CD4-positive, alpha-beta T cell treated with Interleukin-17A for 1 hour (primary cell): ENCODE measurements around the gene XAF1.
"Not testable (repeated sequence)": the region's sequence is repeated elsewhere in the genome, so short reads cannot be mapped to it uniquely, and the experiment has no call there.

Source experiments
- DNase-seq: peaks from one replicate; pipeline ENCODE4 v3.0.0-alpha.2; 2020

Gene XAF1

DNA sequence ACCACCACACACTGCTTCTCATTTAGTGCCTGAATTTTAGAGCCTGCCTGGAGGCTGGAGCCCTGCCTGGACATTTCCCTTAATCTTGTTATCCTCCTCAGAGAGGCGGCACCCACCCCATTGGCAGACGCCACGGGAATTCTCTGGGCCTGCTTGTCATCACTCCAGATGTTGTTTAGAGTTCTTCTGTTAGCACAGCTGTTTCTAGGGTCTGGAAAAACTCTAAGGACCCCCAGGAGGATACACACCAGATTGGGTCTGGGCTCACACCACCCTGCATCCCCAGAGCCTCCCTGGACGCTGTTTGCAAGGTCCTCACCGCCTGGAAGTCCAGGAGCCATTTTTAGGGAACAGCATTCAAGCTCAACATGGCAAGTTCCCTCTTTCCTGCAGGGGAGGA lies 565 bp upstream of the XAF1 start:
- no peak for DNase-seq

DNA sequence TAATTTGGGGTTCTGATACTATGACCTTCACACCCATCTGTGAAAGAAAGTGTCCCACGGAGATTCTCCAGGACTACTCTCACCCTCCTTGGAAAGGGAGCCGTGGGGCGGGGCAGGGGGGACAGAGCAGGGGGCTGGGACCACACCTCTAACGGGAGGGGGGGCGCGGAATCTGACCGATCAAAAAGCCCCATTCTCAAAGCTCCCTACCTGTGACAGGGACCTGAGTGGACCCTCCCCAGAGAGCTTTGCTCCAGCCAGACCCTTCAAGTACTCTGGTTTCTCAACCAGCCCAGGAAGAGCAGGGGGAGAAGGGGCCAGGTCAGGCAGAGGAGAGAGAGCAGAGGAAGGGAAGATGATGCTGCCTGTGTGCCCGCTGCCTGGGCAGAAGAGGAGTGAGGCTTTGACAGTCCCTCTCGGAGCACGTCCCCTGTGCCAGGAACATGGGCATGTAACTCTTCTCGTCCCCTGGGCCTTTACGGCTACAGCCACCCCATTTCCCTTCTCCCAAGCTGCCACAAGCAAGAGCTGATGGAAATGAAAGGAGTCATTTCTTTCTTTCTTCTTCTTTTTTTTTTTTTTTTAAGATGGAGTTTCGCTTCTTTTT lies 682 bp downstream of the XAF1 start:
- no peak for DNase-seq

DNA sequence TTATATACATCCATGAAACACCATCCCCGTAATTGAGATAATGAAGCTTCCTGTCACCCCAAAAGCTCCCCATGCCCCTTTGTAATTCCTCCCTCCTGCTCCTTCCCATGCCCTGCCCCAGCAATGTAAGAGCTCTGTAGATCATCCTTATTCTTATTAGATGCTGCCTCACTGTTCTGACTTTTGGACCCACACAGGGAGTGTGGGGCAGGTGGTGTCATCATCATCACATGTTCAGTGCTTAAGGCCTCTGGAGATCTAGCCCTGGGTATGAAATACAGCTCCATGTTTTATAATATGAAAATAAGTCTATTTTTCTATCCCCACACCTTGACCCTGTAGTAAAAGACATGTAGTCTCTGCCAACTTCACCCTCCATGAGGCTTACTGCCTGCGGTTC lies 1.9 kb downstream of the XAF1 start:
- DNase-seq: no peak

DNA sequence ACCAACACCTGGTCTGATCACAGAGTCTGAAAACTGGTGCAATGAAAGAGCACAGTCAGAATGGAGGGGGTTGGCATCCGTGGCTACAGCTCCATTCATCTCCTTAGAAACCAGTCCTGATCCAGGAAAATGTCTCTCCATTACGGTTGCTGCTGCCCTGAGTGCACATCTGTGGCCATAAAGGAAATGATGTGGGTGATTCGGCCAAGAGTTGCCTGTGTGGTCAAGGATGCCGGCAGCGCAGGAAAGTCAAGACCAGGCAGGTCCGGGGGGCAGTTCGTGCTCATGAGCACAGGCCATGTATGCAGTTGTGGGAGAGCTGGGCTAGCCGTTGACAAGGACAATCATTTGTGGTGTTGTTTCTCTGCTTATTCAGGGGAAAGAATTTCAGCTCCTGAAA lies 5.9 kb downstream of the XAF1 start:
- DNase-seq: no peak

DNA sequence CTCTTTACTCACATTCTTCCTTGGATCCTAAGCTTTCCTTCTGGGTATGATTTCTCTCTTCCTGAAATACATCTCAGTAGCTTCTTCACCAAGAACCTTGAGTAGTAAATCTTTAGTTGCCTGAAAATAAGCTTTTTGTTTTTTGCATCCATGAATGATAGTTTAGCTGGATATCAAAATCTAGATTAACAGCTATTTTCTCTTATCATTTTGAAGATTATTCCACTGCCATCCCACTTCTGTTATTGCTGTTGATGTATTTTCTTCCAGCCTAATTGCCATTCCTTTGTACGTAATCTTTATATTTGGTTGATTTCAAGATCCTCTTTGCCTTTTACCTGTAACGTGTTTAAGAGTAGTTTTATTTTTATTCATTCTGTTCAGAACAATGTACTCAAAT lies 12.6 kb downstream of the XAF1 start:
- no peak for DNase-seq

DNA sequence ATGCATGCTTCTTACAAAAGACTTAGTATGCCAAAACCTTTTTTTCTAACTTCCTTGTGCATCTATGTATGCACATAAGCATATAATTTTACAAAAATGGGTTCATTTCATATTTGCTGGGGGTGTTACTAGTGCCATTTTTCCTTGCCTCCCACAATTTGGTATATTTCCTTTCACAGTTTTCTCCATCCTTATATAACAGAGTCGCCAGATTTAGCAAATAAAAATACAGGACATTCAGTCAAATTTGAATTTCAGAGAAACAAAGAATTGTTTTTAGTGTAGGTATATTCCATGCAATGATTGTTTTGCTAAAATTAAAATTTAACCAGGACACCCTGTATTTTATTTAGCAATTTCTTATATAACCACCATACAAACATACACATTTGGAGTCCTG lies 16.2 kb downstream of the XAF1 start:
- DNase-seq: no peak

DNA sequence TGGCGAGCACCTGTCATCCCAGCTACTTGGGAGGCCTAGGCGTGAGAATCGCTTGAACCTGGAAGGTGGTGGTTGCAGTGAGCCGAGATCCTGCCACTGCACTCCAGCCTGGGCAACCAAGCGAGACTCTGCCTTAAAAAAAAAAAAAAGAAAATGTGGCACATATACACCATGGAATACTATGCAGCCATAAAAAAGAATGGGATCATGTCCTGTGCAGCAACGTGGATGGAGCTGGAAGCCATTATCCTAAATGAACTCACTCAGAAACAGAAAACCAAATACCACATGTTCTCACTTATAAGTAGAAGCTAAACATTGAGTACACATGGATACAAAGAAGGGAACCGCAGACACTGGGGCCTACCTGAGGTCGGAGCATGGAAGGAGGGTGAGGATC lies 19.1 kb downstream of the XAF1 start:
- not testable (repeated sequence) for DNase-seq

DNA sequence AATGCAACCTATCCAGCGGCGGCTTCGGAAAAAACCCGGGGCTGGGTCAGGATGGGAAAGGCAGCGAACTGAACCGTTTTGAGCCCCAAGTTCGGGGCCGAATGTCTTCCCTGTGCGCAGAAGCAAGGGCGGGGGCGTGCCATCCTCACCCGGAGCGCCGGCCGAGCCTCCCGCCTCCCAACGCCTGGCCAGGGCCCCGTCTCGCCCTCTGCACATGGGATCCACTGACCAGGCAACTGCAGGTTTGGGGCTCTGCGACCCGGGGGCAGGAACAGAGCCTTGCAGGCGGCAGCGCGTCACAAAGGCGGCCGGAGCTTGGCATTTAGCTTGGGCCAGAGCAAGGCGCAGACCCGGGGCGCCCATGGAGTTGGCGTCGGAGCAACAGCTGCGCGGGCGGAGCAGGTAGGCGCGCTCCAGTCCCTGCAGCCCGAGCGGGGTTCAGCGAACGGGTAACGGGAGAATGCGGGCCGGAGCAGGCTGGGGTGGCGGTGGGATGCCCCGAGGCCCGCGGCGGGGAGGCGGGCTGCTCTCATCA lies 20.1 kb downstream of the XAF1 start, which contains the start of gene FBXO39:
Gene FBXO39 (plus strand): TSS at position 345 of the 535 bp plus-strand sequence. CDS start 3,654 bp downstream, outside the sequence.
- DNase-seq: no peak

DNA sequence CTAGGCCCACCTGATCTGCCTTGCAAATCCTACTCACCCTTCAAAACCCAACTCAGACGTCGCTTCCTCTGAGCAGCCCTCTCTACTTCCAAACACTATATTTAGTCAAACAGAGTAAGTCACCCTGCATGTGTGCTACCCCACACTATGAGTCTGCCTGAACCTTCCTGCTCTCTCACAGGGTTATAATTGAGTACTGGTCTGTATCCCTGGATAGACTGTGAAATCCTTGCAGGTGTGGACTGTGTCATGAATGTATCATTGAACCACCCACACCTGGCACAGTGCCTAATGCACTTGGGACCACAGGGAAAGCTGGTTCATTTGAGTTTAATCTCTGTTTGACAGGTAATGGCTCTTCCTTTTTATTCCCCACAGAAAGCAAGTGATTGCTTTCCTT lies 23.6 kb downstream of the XAF1 start:
- no peak for DNase-seq

DNA sequence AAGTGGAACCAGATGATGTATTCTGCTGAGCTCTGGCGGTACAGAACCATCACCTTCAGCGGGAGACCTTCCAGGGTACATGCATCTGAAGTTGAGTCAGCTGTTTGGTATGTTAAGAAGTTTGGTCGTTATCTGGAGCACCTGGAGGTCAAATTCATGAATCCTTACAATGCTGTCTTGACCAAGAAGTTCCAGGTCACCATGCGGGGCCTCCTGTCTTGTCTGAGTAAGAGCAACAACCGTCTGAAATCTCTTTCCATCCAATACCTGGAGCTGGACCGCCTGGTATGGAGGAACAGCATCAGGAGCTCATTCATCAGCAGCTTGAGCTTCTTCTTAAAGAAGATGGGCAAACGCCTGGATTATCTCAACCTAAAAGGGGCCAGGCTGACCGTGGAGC lies 24.2 kb downstream of the XAF1 start:
- DNase-seq: no peak

DNA sequence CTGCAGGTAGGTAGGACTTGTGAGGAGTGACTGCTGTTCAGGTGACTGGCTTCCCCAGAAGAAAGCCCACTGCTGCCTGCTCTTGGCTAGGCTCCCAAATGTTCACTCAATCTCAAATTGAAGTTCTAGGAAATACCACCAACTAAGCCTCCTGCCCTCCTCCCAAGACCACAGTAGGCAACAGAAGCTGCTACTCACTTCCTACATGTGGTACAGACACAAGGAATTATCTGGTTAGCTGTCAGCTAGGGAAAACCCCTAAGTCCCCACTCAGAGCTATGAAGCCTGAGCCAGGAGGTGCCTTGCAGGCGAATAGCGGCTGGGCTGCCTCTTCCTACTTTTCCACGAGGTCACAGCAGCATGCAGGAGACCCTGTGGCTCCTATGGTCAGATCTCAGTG lies 25.0 kb downstream of the XAF1 start:
- no peak for DNase-seq

DNA sequence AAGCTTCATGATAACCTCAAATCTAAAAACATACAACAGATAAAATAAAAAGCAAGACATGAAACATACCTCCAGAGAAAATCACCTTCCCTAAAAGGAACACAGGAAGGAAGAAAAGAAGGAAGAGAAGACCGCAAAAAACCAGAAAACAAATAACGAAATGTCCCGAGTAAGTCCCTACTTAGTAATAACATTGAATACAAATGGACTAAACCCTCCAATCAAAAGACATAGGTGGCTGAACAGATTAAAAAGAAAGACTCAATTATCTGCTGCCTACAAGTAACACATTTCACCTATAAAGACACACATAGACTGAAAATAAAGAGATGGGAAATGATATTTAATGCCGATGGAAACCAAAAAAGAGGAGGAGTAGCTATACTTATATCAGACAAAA lies 26.4 kb downstream of the XAF1 start:
- no peak for DNase-seq

DNA sequence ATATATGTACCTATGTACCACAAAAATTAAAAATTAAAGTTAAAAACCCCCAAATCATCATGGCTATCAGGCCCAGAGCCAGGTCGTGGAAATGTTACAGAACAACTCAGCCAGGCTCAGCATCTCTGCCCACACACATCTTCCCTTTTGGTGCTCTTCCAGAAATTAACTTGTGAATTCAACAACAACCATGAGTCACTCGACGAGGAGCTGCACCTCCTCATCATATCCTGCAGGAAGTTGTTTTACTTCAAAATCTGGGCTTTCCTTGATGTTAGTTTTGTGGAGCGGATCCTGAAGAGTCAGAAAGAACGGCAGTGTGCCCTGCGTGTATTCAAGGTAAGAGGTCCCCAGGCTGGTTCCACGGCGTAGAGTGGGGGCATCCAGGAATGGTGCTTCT lies 30.8 kb downstream of the XAF1 start:
- DNase-seq: no peak

DNA sequence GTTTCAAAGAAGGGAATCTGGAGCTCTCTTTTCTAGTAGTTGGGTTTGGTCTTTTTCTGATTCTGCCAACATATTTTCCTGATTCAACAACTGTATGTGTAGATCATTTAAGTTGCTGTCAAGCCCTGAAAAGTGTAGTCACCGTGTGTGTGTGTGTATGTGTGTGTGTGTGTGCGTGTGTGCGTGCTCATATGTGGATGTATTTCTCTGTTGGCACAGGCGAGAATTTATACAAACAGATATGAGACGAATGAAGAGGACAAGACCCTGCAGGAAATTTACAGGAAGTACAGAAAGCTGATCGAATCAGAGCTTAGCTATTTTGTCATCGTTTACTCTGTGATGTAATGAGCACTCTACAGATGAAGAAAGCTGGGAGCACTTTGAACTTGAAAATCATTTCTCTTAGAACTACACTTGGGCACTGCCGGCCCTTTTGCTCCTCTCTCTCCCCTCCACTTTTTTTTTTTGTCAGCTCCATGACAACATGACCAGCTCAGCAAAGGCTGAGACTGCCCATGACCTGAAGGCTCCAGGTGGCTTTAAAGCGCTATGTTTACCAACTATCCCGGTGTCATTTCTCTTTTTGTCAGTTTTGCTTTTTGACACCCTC lies 31.3 kb downstream of the XAF1 start:
- DNase-seq: no peak

DNA sequence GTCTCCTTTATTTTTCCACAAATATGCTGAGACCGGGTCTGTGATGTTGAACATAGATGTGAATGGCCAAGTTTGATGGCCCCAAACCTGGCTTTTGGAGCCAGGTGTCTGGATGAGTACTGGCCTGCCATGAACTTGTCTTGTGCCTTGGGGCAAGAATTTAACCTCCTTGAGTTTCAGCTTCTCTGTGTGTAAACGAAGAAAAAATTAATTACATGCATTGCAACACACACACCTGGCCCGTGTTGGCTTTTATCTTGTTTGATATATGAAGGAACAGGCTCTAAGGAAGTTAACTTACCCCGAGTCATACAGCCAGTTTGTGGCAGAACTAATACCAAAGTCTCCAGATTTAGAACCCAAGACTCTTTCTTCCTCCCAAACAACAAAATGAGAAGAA lies 33.3 kb downstream of the XAF1 start:
- no peak for DNase-seq

DNA sequence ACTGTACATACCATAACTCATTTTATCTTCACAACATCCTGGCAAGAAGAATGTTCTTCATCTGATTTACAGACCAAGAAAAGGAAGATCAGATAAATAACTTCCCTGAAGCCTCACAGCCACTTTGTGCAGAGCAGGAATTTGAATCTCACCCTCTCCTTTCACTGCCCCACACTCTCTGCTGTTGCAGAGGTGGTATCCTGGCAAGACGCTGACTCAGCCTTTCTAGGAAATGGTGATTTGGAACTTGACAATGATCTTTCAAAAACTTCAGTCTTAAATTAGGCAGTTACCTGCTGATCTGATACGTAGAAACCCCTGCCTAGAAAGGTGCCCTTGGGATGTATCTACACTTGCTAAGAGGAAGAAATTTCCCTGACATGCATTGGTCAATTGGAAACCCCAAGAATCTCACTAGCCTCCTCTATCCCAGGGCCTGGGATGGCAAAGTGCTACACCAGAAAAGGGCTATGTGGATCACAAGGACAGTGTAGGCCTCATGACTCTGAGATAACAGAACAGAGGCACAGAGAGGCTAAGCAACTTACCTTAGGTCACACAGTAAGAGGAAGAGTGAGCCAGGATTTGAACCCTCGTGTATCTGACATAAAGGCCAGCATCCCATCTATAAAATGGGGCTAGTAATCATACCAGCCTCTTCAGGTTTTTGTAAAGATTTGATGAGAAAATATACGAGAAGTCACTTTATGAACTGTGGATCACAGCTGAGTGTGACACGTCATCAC lies 38.1 kb downstream of the XAF1 start:
- no peak for DNase-seq

DNA sequence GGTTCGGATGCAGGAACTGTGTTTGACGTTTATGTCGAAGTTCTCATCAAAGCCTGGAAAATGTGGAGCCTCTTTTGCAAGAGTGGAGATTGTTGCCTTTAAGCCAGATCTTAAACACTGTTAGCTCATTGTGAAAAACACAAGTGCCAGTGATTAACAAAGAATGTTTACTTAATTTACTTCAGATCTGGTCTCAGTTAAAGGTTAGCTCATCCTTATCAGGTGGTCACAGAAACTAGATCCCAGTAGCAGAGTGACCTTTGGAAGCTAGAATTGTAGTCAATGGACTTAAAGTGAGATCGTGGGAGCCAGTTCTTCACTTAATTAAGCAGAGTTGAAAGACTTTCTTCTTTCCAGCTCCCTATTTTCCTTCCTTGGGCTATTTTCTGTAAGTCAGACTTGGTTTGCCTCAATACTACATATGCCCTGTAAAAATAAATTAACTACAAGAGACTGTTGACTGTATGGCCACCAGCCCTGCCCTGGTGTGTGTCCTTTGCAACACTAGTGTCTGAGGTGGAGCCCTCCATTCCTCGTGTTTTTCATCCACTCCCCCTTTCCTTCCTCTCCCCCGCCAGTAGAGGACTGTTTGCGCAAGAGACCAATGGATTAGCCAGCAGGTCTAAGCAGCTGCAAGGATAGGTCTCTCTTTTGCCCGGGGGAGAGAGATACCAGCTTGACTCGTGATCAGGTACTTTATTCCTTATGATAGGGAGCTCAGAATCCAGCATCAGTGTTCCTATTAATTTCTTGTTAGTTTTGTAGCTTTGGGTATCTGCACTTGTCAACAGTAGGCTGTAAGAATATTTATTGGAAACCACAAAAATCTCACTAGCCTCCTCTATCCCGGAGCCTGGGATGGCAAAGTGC lies 40.4 kb downstream of the XAF1 start:
- no peak for DNase-seq

DNA sequence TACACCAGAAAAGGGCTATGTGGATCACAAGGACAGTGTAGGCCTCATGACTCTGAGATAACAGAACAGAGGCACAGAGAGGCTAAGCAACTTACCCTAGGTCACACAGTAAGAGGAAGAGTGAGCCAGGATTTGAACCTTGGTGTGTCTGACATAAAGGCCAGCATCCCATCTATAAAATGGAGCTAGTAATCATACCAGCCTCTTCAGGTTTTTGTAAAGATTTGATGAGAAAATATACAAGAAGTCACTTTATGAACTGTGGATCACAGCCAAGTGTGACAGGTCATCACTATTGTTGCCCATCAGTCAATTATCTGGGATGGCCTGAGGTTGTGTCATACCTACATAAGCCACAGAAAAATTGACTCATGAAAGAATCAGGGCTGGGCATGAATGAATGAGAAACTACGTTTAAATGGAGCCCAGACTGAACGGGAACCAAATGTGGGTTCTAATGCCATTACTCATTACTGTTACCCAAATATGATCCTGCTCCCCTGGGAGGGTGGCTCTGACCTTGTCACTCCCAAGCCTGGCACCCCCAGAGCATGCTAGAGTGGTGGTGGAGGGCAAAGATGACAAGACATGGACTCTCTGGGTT lies 41.1 kb downstream of the XAF1 start:
- DNase-seq: no peak

DNA sequence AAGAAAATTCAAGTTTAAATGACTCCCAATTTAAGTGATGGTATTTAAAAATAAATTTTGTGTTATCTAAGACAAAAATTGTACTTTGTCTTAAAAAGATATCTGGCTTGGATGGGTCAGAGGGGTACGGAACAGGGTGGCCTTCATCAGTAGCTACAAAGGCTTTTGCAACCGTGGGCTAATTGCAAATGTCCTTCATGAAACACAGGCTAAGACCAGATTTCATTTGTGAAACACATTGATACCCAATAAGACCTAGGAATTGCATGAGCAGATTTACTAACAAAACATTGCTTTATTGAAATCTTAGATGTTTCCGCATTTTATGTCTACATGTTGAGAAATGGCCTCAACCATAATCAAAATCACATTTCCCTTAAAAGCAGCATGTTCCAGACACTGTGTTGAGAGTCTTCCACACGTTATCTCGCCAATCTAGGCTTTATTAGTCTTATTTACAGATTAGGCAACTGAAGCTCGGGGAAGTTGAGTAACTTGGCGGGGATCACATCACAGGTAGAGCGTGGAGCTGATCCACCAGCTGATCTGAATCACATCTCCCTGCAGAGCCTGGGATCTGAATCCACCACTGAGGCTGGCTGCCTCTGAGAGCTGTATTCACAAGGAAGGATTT lies 42.0 kb downstream of the XAF1 start:
- DNase-seq: no peak

DNA sequence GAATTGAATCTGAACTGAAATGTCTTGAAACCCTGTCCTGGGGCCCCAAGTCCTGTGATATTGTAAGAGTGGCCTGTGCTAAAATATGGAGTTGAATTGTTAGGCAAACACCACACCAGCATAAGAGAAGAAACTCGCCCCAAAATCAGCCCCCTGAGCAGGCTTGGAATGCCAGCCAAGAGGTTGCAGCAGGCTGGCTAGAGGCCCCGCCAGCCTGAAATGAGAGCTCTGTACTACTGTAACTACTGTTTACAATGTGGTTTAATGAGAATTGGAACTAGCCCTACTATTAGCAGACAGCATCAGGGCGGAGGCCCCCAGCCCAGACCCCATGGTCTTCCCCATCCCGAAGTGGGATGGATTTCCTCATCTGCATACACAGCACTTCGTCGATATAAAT lies 43.9 kb downstream of the XAF1 start:
- no peak for DNase-seq

DNA sequence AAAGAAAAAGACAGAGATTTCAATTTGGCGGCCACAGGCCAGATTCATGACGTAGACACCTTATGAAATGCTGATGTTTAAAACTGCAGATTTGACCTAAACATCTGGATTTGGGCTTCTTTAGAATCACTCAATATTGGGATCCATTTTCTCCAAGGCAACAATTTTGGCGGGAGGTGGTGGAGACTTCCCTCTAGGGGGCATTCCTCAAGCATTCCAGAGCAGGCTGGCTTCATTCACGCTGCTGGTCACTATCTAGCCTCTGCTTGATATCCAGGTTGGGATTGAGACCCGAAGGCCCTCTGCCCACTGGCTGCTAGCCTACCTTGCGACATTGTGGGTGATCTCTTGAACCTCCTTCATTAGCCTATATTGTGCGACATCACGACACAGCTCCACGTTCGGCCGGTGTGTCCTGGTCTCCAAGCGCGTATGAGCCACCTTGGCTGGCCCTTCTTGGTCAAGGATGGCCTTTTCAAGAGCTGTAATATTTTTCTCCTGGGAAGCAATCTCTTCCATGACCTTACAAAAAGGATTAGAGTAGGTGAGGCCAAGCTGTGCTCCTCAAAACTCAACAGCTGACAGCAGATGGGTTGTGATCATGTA lies 44.7 kb downstream of the XAF1 start:
- no peak for DNase-seq

DNA sequence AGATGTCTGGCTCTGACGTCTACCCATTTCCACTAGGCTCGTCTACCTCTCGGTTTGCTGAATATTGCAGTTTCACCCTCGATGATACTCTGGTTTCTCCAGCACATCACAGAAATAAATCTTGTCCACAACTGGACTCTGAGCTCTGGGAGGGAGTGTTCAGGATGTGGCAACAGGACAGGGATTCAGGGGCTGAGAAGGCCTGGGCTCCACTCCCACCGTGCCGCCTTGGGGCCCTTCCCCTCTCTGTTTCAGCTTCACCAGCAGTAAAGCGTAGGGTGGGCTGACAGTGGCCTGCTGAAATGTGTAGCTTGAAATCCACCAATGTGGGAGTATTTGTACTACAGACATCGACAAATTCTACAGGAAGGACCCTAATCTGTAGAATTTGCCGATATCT lies 55.7 kb downstream of the XAF1 start:
- DNase-seq: no peak
